Measurements from ENCODE around the gene GRB7.
"Not testable (repeated sequence)": the region's sequence is repeated elsewhere in the genome, so short reads cannot be mapped to it uniquely, and the experiment has no call there.

GRB7 gene

DNA sequence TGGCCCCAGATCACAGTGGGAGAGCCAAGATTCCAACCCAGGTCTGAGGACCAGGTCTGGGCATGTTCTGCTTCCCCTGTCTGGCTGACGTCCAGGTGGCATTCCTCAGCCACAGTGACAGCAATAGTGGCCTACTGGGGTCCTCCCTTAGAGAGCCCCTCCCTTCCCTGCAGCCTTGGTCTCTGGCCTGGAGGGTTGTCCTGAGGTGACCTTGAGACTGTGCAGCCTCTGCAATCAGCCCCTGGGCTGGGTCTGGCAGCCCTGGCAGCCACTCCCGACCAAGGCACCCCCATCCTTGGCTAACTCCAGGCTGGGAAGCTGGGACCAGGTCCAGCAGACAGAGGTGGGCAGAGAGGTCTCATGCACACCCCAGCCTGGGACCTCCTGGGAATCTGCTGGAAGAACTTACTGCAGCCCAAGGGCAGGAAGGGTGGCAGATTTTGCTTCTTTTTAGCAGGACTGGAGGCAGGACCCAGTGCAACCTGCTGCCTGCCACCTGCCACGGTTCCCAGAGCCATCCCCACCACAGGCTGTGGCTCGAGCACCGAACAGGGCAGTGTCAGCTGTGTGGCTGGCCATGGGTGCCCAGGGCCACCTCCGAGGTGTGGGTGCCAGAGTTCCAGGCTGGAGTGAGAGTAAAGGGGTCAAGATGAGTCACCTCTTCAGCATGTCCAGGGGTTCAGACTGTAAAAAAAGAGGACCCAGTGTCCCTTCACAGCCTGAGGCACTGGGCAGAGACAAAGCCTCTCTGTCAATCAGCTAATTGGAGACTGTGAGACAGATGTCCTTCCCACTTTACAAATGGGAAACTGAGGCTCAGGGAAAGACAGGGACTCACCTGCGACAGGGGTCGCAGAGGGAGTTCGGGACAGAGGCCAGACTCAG lies 12.6 kb downstream of the GRB7 start:
- DNase-seq (ENCODE audit: insufficient read length, low spot score) (no peak), FAIRE-seq (no peak)

DNA sequence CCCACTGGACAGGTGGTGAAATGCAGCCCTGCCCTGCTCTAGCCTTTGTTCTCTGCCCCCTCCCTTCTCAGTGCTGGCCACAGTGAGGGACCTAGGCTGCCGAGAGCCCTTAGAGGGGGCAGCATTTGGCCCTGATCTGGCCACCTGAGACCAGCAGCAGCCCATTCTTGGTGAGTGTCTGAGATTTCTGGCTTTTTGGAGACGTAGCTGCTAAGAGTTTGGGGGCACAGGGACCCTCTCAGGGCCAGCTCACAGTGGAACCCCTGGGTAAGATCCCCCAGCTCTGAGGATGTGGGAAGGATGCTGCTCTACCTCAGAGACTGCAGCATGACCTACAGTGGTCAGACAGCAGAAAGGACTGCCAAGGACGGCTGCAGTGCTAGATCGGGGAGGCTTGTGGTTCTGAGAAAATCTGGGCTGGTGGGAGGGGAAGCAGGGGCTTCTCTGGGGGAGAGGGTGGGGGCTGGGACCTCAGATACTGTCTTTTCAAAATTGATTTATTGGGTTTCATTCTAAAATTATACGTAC lies 13.3 kb downstream of the GRB7 start:
- no peak for FAIRE-seq

DNA sequence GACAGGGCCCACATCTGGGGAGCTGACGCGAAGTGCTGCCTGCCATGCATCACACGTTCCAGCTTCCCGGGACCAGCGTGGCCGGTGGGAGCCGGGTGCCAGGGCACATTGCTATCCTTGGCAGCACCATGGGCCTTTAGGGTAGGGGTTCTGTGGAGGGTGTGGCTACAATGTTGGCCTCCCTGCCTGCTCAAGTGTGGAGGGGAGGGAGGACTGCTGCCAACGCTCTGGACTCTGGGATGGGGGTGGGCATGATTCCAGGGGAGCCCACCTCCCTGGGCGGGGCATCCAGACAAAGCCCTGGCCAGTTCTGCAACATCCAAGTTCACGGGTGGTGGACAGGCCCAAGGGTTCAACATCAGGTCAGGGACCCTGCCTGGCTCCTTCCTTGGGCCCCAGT lies 13.9 kb downstream of the GRB7 start:
- FAIRE-seq (no peak), DNase-seq (ENCODE audit: insufficient read length, low spot score) (no peak)

More for the DNA sequence above, 13.3 kb downstream of the GRB7 start:
- no peak for DNase-seq (ENCODE audit: insufficient read length, low spot score)

- FAIRE-seq, result no peak
These were observed 14.6 kb downstream of the GRB7 start for GRCh38 chr17:39752241-39752881.

GRCh38 chr17:39753514-39754160 lies 15.9 kb downstream of the GRB7 start:
- no peak for FAIRE-seq
- DNase-seq (ENCODE audit: insufficient read length, low spot score), result peak; percentile 71

More at GRCh38 chr17:39752241-39752881, 14.6 kb downstream of the GRB7 start:
- no peak for DNase-seq (ENCODE audit: insufficient read length, low spot score)

GRCh38 chr17:39754161-39754957 lies 16.6 kb downstream of the GRB7 start:
- peak; percentile 90 for DNase-seq (ENCODE audit: insufficient read length, low spot score)
- FAIRE-seq, result no peak

DNA sequence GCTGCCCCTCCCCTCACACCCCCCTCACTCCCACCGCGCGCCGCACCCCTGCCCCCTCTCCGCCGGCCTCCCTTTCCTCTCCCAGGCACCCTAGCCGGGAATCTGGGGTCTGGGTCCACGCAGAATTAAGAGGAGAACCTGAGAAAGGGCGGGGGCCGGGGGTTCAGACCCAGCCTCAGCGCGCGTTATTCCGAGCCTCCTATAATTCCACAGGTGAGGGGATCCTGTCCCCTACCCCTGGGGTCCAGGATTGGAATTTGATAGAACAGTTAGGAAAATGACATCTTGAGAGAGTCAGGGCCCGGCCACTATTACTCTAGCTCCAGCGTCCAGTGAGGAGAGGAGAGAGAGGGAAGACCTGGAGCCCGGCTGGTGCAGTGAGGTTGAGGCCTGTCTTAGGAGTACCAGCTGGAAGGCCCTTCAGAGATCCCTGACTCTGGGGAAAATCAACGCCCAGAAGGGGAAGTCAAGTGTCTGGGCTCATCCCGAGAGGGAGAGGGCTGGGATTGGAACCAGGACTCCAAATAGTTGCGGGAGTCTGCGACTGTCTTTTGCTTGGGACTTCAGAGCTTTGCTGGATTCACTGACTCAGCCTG lies 17.3 kb downstream of the GRB7 start:
- FAIRE-seq (no peak), DNase-seq (ENCODE audit: insufficient read length, low spot score) (no peak)

DNA sequence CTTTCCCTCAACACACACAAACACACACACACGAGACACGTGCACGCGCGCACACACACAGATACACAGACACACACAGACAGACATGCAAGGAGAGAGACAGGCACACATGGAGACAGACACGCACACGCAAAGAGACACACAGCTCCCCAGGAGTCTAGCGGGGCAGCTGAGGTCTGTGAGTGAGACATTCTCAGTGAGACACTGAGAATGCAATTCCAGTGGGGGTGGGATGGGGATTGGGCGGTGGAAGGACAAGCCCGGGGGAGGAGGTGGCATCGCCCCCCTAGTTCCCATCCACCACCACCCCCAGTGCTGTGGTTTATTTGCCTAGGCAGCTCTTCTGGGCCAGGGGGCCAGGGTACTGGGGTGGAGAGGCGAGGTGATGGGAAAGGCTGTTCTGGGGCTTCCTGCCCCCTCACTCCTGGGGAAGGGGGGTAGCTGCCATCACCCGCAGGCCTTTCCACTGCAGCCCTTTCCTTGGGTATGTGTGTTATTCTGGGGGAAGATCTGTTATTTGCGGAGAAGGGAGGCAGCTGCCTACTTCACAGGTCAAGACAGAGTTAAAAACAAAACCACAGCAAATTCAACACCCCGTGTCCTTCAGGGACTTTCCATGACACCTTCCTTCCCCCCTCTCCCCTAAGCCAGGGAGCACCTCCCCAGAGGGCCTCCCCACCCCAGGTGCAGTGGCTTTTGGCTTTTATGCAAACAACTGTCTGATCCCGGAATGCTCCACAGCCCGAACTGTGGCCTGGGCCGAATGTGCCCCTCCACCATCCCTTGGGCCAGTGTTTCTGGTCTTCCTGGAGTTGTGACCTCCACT lies 18.0 kb downstream of the GRB7 start:
- FAIRE-seq (peak; percentile 99), DNase-seq (ENCODE audit: insufficient read length, low spot score) (no peak)

DNA sequence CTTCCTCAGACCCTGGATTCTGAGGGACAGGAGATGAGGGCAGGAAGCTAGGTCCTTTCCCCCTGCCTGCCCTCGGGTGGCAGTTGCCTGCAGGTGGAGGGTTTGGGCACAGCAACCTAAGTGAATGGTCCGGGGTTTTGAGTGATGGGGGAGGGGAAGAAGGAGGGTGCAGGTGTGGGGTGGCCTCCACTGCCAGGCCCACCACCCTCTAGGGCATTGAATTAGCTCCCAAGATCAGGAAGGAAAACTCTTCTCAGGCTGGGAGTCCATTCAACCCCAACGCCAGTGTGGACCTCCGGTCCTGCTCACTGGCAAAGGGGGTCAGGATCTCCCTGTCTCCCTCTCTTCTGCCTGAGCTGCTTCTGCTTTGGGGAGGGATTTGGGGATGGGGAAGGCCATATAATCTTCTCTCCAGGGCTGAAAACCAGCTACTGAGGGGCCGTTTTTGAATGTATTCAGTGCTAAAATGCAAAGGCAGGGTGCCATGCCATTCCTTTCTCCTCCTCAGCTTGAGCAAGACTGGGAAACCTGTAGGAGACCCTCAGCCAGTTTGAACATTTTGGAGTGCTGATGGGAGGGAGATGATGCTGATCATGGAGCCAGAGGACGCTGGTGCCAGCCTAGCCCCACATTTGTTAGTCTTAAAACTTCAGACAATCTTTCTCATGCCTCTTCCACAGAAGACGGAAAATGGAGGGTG lies 18.8 kb downstream of the GRB7 start:
- no peak for DNase-seq (ENCODE audit: insufficient read length, low spot score)
- FAIRE-seq, result no peak

GRCh38 chr17:39757176-39757662 lies 19.5 kb downstream of the GRB7 start:
- DNase-seq (ENCODE audit: insufficient read length, low spot score), result no peak
- FAIRE-seq, result no peak

DNA sequence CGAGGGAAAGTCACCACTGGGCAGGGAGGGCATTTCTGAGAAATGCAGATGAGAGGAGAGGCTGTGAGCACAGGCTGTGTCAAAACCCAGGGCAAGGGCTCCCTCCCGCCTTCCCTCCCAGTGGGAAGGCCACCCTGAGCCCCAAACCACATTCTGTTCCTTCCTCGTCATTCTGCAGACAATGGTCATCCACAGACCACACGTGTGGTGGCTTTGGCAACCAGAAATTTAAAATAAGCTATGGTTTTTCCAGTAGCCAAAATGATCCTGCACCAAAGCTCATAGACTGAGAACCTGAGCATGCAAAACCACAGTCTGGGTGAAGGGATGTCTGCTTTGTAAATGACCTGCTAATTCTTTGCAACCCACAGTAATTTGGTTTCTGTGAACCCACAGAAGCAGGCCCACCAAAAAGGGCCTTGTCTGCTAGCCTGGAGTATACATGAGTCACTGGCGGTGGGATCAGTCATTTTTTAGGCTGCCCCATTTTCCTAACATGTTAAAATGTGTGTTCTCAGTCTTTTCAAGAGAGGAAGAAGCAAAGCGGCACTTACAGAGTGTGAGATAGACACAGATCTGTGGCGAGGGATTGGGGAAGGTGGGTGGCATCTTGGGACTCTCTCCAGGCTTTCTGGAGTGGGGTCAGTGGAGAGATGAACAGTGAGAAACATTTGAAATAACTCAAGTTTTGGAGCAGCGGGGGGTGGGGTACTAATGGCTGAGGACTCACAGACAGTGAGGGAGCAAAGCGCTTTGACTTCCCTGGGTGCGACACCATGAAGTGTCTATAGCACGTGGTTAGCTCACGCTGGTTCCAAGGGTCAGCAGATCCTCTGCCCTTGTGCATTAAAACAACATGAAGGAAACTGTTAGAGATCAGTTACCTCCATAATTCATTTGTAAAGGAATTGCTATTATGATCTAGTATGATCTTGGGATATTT lies 20.5 kb downstream of the GRB7 start:
- DNase-seq (ENCODE audit: insufficient read length, low spot score), result no peak
- no peak for FAIRE-seq

GRCh38 chr17:39759204-39759603 lies 21.5 kb downstream of the GRB7 start:
- no peak for DNase-seq (ENCODE audit: insufficient read length, low spot score)
- no peak for FAIRE-seq

DNA sequence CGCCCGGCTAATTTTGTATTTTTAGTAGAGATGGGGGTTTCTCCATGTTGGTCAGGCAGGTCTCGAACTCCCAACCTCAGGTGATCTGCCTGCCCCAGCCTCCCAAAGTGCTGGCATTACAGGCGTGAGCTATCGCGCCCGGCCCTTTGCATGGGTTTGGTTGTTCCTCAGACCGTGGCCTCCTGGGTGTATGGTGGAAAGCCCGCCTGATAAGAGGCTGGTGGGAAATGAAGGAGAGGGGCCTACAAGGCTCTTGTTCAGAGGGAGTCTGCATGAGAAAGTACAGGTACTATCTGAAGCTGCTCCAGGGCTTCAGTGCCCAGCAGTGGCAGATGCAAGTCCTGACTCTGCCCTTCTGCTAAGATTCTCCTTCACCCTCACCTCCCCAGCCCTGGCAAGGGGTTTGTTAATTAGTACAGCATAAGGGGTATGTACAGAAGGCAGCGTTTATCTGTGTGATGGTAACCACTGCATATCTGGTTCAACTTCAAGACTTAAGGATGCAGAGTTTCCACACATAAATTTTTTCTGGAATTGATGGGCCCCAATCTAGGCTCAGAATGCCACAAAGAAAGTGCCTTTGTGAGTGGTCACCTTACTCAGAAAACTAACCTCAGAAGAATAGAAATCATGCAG lies 24.2 kb downstream of the GRB7 start:
- no peak for DNase-seq (ENCODE audit: insufficient read length, low spot score)
- FAIRE-seq, result no peak

DNA sequence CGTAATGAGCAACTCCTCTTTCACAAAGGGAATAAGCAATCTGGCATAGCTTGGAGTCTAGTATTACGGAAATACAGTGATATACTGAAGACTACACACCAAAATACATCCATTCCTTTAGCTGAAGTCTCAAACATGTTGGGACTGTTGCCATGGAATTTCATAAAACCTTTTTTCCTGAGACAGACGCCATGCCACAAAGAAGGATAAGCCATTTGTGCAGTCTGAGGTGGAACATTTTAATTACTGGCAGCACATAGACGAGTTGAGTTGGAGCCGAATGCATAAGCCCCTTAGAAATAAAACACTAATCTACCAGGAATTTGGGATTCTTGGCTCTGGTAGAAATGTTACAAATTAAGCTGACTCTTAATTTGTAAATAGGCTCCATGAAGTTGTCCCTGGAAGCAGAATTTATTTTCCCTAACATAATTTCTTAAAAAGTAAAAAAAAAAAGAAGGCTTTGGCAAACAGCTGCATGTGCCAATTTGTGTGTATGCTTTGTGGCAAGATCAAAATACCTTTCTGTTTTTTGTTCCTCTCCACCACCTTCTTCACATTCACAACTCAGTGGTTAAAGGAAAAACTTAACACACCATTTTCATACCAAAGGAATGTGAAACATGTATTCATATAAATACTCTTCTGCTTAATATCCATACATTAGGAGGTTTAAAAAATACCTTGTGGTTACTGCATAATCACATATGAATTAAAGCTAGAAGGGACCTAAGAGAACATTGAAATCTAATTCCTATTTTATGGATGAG lies 25.5 kb downstream of the GRB7 start:
- DNase-seq (ENCODE audit: insufficient read length, low spot score) (no peak), FAIRE-seq (no peak)

- DNase-seq (ENCODE audit: insufficient read length, low spot score); FAIRE-seq: not testable (repeated sequence)
These were observed 26.4 kb downstream of the GRB7 start for GRCh38 chr17:39764171-39764570.

DNA sequence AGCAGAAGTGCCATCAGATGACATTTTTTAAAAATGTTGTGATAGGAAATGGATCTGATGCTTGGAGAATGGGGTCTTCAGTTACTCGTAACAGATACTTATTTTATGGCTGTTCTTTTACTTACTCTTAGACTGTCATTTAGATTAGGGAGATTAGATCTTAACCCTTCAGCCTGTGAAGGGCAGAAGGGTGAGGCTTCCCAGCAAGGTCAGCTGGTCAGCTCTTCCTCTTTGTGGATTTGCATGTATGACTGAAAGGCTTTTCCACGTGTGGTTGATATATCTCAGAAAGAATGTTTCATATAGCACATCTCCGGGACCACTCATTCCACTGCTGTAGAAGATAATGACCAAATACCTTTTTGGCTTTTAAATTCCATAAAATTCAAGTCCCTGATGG lies 27.4 kb downstream of the GRB7 start:
- no peak for DNase-seq (ENCODE audit: insufficient read length, low spot score)
- FAIRE-seq, result no peak
